GM06990 (cell line): ENCODE results near the gene TCEANC2.

Source experiments
- DNase-seq: peaks from one replicate; pipeline ENCODE4 v3.0.0-alpha.2; 2011; ENCODE audit not compliant: insufficient read length; ENCODE audit errors: extremely low read depth
- H3K27me3 ChIP-seq: replicated peaks from 2 replicates; pipeline ENCODE4 v1.6.0; 2011; ENCODE audit warnings: low read length; ENCODE audit not compliant: control insufficient read depth, insufficient read depth
- H3K36me3 ChIP-seq: 2 replicates; pipeline ENCODE4 v1.5.1; 2011; ENCODE audit warnings: low read length; ENCODE audit not compliant: control insufficient read depth, insufficient read depth
- H3K4me3 ChIP-seq: replicated peaks from 2 replicates; pipeline ENCODE4 v1.5.1; 2011; ENCODE audit warnings: low read depth, mild to moderate bottlenecking, control low read depth, low read length
- TF ChIP-seq, protein P1 (sequence below): IDR thresholded peaks from 2 replicates; pipeline ENCODE4 v1.5.1; 2011; ENCODE audit warnings: low read length, control low read depth, mild to moderate bottlenecking, inconsistent platforms; ENCODE audit not compliant: insufficient read depth, poor library complexity, severe bottlenecking

Gene TCEANC2

GRCh38 chr1:54136269-54136896 lies 83.0 kb downstream of the TCEANC2 start:
- Histone ChIP-seq H3K36me3 (no peaks in the 10 kb centered on the region), H3K4me3 (no peak overlapping the region), H3K27me3 (no peaks in the 10 kb centered on the region; the same call in none of the 2 replicates)
- TF ChIP-seq, protein P1, sequence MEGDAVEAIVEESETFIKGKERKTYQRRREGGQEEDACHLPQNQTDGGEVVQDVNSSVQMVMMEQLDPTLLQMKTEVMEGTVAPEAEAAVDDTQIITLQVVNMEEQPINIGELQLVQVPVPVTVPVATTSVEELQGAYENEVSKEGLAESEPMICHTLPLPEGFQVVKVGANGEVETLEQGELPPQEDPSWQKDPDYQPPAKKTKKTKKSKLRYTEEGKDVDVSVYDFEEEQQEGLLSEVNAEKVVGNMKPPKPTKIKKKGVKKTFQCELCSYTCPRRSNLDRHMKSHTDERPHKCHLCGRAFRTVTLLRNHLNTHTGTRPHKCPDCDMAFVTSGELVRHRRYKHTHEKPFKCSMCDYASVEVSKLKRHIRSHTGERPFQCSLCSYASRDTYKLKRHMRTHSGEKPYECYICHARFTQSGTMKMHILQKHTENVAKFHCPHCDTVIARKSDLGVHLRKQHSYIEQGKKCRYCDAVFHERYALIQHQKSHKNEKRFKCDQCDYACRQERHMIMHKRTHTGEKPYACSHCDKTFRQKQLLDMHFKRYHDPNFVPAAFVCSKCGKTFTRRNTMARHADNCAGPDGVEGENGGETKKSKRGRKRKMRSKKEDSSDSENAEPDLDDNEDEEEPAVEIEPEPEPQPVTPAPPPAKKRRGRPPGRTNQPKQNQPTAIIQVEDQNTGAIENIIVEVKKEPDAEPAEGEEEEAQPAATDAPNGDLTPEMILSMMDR: no peak
- no peak for DNase-seq

- Histone ChIP-seq H3K27me3 (no peaks in the 10 kb centered on the region; the same call in none of the 2 replicates), H3K36me3 (no peaks in the 10 kb centered on the region), H3K4me3 (no peak overlapping the region)
- TF ChIP-seq, protein P1: no peak
- no peak for DNase-seq
Observed at GRCh38 chr1:54136963-54137533, 83.6 kb downstream of the TCEANC2 start.

GRCh38 chr1:54137534-54138061 lies 84.2 kb downstream of the TCEANC2 start:
- DNase-seq: no peak
- no peaks in the 10 kb centered on the region for H3K36me3 ChIP-seq
- no peaks in the 10 kb centered on the region; the same call in none of the 2 replicates for H3K27me3 ChIP-seq
- TF ChIP-seq, protein P1: no peak
- no peak overlapping the region for H3K4me3 ChIP-seq

DNA sequence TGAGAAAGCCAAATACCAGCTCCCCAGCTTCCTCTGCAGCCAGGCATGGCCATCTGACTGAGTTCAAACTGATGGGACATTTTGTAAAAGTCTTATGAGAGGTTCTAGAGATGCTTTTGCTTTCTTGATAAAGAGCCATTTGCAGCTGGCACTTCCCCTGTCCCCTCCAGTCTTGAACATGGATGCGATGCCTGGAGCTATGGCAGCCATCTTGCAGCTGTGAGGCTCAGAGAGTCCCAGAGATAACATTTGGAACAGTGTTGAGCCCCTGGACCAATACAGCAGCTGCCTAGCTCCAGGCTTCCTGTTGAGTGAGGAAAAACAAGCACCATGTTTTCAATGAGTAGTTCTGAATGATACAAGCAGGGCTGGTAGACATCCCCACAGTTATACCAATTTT lies 85.6 kb downstream of the TCEANC2 start:
- no peaks in the 10 kb centered on the region; the same call in 1 of the 2 replicates for H3K27me3 ChIP-seq
- H3K4me3 ChIP-seq: no peak overlapping the region
- DNase-seq: no peak
- H3K36me3 ChIP-seq: no peaks in the 10 kb centered on the region
- TF ChIP-seq, protein P1: no peak

GRCh38 chr1:54139711-54140110 lies 86.3 kb downstream of the TCEANC2 start:
- Histone ChIP-seq H3K36me3 (no peaks in the 10 kb centered on the region), H3K4me3 (no peak overlapping the region), H3K27me3 (no peaks in the 10 kb centered on the region; the same call in 1 of the 2 replicates)
- no peak for DNase-seq
- TF ChIP-seq, protein P1: no peak
